ENCODE results near the gene FLT1.

Gene FLT1

DNA sequence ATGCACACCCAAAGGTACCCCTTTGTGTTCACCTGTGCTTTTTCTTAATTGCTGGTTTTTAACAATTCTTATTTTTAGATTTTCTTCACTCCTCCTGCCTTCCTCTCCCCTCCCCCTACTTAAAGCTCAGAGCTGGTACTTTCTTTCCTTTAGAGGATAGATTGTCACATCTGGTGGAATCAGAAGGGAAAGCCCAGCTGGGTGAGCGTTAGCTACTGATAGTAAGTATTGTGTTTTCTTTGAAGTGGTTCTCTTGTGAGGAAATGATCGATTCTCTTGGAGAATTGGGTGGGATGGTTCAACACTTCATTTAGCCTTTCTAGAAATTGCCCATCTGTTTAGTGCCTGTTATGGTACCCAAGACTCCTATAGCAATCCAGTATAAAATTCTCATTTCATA is 84.8 kb downstream of the FLT1 start:
- H3K4me3 ChIP-seq (ENCODE audit: low read depth, low read length): no peak overlapping the region

DNA sequence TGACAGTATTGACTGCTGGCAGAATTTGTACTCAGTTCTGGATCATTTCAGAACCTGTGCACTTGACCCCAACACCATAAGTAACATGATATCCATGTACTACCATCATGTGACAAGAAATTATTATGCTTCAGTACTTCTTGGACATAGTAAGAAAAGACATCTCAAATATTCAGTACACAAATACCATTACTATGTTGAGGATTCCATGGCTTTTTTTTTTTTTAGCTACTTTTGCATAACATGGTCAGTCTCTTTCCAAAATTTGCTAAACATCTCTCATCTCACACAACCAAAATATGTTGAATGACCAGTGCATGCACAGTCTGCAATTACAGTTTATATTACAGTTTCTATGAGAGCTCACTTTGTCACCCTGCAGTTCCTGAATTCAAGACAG is 85.3 kb downstream of the FLT1 start:
- H3K4me3 ChIP-seq (ENCODE audit: low read depth, low read length): no peak overlapping the region
- no peak for DNase-seq (ENCODE audit: low read depth)

More for the DNA sequence above, 84.8 kb downstream of the FLT1 start:
- no peak for DNase-seq (ENCODE audit: low read depth)

DNA sequence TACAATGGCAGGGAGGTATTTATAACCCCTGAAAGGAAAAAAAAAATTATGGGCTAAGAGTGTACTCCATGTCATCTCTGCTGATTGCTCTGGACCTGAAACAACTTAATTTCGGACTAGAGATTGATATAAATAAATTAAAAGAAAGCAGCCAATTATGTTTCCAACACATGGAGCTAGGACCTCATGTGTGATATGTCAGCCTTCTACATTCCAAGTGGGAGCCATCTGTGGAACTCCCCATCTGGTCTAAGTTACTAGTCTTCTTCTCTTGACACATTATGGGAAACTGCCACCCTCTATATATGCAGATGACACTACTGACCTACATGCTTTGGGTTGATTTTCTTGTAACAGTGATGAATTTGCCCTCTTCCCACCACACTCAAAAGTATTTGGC is 86.1 kb downstream of the FLT1 start:
- H3K4me3 ChIP-seq (ENCODE audit: low read depth, low read length): no peak overlapping the region
- DNase-seq (ENCODE audit: low read depth): no peak

DNA sequence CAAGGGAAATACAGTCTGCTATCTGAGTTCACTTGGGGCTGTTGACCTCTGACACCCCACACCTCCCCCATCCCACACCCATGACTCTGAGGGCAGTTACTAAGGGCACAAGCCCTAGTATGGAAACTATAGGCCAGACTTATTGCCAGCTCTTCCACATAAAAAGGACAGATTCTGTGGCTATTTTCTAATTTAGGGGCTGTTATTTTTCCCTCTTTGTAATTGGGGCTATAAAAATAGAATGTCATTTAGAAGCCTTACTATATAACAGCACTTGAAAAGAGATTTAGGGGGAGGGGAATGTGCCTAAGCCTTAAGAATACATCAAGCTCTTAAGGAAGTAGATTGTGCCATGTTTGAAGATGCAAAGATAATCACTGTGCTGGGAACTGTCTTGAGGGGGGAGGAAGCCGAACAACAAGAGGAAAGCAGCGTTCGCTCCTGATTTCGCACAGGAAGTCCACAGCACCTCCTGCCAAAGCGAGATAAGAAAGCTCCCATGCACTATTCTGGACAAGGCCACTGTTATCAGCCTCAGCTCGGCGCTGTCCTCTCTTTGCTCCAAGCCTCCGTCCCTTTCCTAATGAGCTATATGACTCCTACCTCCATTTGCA is 86.6 kb downstream of the FLT1 start:
- DNase-seq (ENCODE audit: low read depth): no peak
- H3K4me3 ChIP-seq (ENCODE audit: low read depth, low read length): no peak overlapping the region

DNA sequence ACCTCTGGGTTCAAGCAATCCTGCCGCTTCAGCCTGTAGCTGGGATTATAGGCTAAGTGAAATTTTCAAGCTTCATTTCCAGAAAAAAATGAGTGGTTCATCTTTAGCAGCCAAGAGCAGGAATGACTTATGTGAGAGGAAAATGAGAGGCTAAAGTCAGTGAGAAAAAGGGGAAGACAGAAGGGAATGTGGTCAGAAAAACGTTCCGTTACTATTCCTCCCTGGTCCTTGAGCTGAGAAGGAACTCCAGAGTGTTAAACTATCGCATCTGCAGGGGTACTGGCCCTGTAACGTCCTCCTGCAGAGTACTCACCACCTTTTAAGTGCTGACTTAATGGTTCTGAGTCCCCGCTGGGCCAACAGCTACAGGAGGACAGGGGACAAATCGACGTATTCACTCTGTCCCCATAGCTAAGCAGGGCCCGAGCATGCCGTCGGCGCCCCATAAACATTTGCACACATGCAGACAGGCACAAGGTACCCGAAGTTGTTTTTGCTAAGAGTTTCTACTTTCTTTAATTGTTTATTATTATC is 88.1 kb downstream of the FLT1 start:
- H3K4me3 ChIP-seq (ENCODE audit: low read depth, low read length): no peak overlapping the region
- DNase-seq (ENCODE audit: low read depth): no peak

DNA sequence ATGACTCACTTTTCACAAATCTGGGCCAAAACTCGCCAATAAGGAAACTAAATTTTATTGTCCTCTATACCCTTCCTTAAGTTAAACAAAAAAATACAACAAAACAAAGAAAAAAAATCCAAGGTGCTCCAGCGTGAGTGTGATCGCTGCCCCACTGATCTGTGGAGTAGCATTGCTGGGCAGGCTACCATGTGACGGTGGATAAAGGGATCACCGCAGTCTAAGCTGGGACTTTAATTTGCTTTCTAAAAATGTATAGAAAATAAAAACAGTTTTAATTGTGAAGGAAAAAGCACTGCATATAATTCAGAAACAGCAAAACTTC is 92.9 kb downstream of the FLT1 start:
- no peak overlapping the region for H3K4me3 ChIP-seq (ENCODE audit: low read depth, low read length)
- DNase-seq (ENCODE audit: low read depth): no peak

DNA sequence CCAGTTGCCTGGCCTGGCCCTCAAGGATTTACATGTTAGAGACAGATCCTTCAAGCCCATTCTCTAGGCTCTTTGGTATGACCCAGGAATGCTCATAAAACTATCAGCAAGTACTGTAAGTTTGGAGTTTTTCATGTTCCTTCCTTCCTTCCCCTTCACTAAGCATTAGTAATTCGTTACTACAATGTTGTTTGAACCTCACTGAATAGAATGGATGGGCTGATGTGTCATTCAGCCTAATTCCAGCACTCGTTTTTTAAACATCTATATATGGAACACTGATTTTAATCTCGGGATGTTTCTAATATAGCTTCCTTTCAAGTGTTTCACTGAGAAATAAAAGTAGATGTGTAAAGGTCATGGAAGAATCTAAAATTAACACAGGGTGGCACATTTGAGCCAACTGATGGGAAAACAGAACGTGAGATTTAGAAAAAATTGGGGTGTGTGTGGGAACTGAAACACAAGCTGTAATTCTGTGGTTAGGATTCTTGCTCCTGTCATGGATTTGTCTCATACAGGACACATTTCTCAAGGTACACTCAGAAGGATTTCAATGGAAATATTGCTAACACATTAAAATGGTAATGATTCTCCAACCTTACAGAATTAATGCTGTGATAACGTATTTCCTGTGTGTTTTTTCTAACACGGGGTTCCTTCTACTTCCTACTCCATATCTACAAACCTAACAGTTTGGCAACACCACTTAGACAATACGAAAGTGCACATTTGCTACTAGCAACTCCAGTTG is 93.4 kb downstream of the FLT1 start:
- H3K4me3 ChIP-seq (ENCODE audit: low read depth, low read length): no peak overlapping the region
- DNase-seq (ENCODE audit: low read depth): peak; percentile 61

DNA sequence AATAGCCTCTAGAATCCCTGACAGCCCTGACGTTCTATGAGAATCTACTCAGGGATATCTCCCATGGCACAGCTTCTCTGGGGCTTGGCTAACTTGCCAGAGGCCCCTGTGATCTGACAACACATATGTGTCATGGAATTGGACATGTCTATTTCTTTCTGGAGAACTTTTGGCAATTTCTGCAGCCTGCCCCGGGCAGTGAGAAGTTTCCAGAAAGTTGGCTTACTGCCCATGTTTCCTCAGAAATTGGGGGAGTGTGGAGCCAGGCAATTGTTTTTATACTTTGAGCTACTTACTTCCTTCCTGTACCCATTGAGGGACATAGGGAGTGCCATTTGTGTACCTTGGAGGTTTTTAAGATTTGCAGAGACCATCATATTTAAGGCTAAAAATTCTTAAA is 98.9 kb downstream of the FLT1 start:
- no peak overlapping the region for H3K4me3 ChIP-seq (ENCODE audit: low read depth, low read length)
- DNase-seq (ENCODE audit: low read depth): no peak

DNA sequence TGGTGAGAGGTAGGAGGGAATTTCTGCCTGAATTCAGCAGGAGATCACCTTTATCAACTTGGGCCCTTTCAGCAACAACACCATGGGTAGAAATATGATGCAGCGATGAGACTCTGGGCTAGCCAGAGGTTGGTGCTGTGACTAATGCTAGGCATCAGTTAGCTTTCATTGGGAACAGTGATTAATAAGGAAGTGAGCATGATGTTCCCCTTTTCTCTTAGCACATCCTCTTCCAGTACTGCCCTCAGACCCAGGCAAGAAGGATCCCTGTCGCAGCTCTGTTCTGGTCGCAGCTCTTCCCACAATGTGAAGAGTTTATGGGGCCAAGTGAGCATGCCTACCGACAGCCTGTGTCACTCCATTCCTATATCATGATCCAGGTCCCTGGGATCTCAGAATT is 100.5 kb downstream of the FLT1 start:
- peak; percentile 72 for DNase-seq (ENCODE audit: low read depth)
- no peak overlapping the region for H3K4me3 ChIP-seq (ENCODE audit: low read depth, low read length)

DNA sequence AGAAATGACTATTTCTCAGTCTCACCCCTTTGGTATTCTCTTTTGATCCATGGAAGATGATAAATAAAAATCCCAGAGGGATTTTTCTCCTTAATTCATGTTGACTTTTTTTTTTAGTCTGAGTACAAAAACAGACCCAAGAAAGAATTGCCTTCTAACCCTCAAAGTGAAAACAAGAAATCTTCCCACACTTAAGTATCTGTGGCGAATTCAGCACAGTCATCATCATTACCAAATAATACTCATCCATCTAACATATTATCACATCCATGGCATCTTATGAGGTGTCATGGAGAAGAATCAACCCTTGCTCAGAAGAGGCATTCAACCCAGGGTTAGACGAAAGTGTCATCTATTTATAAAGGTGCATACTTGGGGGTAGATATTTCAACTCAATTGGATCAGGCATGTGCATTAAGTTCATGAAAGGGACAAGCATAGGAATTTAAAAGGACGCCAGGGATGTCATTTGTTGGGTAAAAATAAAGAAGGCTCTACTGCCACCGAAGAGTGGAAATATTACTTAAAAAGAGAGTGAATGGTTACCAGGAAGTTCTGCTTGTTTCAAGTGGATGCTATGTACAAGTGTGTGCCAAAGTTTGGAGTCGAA is 101.9 kb downstream of the FLT1 start:
- no peak overlapping the region for H3K4me3 ChIP-seq (ENCODE audit: low read depth, low read length)
- DNase-seq (ENCODE audit: low read depth): no peak

DNA sequence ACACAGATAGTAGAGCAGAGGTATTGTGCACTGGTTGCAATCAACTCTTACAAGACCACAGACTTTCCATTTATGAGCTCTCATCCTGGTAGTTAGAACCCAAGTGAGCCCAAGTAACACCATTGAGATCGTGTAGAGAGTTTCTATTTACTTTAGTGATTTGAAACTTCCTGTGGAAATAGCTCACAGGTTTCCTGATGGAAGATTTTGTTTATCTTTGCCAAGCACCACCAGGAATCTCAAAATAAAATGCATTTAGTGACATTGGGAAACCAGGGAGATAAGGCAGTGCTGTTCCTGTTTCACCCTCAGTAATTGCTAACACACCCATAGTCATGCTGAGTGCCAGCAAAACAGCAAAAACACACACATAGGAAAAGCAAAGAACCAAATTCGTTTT is 102.5 kb downstream of the FLT1 start:
- H3K4me3 ChIP-seq (ENCODE audit: low read depth, low read length): no peak overlapping the region
- no peak for DNase-seq (ENCODE audit: low read depth)

DNA sequence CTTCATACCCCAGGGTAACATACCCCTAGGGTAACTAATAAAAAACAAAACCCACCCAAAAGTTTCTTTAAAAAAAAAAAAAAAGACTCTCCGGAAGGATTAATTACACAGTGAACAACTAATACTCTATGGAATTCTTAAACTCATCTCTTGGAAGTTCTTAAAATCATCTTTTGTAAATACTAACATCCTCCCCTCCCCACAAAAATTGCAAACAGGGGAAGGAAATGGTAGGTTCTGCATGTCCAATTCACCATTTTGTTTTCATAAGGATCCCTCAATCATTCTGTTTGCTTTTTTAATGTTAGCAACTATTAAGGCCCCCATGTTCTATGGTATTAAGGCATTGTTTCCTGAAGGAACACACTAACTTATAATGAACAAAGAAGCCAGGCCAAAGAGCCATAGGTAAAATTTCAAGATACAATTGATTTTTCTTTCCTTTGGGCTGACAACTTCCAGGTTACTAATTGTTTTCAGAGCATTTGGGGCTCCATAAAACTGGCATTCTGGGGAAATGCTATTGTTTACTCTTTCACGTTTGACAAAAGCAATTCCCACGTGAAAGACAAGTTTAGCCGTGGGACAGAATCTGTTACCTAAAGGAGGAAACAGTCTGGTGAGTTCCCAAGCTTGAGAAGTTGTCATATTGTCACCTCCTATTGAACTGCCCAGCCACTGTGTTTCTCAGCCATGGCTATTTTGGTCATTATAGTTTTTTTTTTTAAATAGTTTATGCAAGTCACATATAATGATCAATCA is 107.0 kb downstream of the FLT1 start:
- no peak for DNase-seq (ENCODE audit: low read depth)
- H3K4me3 ChIP-seq (ENCODE audit: low read depth, low read length): no peak overlapping the region

DNA sequence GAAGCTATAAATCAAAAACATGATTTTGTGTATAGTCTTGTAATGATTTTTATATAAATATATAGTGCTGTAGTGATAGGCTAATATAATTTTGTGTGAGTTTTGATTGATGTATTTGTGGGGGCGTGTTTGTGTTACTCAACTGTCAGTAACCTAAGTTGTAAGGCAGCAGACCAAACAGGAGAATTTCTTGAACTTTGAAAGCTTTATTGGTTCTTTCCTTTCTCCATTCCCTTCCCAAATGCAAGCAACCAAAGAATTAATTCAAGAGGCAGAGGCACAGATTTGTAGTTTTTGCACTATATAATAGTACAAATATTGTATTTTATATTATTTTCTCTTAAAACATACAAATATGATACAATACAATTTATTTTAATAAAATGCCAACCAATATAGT is 109.6 kb downstream of the FLT1 start:
- DNase-seq (ENCODE audit: low read depth): no peak
- no peak overlapping the region for H3K4me3 ChIP-seq (ENCODE audit: low read depth, low read length)

DNA sequence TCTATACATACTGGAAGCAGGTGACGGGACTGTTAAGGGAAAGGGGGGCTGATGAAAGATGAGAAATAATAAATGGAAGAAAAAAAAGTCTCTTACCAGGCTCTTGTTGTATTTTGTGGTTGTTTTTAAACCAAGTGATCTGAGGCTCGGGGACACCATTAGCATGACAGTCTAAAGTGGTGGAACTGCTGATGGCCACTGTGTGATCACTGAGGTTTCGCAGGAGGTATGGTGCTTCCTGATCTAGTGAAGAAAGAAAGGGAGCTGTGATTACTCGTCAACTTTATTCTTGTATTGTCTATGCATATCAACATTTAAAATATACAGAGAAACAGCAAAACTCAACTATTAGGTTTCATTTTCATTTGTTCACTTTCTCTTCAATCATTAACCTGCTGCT is 110.1 kb downstream of the FLT1 start:
- DNase-seq (ENCODE audit: low read depth): no peak
- H3K4me3 ChIP-seq (ENCODE audit: low read depth, low read length): no peak overlapping the region

DNA sequence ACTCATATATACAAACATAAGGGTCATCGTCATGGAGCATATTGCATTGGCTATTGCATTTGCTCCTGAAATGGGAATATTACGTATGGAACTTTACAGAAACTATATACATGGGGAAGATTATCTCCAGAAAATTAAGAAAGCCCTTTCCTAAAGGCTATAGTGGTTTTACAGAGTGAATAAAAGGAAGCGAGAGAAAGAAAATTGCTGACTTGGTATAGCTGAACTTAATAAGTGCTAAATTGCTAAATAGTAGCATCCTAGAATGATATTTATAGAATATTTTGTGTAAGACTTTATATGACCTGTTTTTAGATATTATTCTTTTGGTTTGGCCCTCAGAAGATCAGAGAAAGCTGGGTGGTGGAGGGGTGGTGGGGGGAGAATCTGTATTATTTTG is 114.6 kb downstream of the FLT1 start:
- H3K4me3 ChIP-seq (ENCODE audit: low read depth, low read length): no peak overlapping the region
- DNase-seq (ENCODE audit: low read depth): no peak

DNA sequence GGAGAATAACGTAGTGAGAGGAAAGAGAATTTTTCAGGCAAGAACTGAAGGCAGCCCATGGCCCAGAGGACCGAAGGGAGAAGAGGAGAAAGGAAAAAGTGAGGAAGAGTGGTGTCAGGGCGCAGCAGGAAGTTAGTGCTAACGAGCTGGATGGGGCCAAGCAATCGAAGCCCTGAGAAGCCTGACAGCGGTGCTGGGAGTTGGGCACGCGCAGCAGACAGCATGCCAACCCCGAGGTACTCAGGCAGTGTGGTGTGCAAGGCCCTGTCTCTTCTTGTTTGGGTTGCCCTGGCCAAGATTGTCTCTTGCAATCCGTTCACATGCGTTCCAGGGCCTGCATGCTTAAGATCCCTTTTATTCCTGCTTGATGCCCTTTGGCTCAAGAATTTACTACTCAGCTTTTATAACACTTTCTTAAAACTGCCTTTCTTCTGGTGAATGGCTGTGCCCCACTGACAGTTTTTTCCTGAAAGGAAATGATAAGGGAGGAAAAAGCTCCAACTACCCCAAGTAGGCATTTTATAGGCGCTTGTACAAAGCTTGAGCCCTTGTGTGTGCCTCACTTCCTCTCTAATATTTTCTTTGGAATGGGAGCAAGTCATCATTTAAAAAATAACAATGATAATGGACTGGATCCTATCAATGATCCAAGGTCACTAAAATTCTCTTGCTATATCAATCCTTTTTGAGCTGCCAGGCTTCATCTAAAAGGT is 115.4 kb downstream of the FLT1 start:
- H3K4me3 ChIP-seq (ENCODE audit: low read depth, low read length): no peak overlapping the region
- no peak for DNase-seq (ENCODE audit: low read depth)

DNA sequence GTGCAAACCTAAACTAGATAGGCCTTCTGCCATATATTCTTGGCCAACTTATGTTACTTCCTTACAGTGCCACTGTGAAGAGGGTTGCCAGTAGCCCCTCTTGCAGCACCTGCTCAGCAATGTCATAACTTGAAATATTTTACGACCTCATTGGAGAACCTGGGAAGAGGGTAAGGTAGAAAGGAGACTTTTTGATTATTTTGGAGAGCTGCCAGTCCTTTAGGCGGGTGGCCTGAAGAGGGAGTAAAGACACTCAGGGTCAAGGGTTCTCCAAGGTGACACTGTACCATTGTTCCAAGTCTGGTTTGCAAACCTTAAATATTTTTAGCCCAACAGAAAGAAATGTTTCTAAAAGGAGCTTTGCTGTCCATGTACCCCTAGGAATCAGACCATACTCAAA is 118.3 kb downstream of the FLT1 start:
- DNase-seq (ENCODE audit: low read depth): no peak
- no peak overlapping the region for H3K4me3 ChIP-seq (ENCODE audit: low read depth, low read length)

DNA sequence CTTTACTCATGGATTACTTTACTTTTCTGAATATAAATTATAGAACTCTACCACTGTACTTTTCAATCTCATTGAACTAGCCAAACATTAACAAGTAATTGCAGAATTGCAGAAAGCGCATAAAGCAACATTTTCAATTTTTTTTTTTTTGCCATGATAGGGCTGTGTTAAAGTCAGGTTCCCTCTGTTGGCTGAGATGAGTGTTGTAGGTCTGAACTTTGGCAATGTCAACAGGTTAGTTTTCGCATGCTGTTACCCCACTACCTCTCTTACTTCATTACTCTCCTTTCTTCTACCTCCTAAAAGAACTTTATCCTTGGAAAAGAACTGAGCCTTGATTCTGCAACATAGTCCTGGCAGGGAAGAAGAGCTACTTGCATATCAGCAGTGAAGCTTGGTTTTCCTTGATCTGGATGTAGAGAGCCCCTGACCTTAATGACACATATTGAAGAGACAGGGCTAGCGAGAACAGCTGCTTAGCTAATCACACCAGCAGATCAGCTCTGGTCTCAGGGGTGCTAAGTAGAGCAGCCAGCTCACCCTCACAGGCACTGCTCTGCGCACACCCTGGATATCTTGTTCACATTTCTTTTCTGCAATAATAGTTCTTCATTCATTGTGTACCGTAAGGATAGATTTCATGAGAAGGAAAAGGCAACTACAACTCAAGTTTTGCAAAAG is 119.5 kb downstream of the FLT1 start:
- H3K4me3 ChIP-seq (ENCODE audit: low read depth, low read length): no peak overlapping the region
- no peak for DNase-seq (ENCODE audit: low read depth)

DNA sequence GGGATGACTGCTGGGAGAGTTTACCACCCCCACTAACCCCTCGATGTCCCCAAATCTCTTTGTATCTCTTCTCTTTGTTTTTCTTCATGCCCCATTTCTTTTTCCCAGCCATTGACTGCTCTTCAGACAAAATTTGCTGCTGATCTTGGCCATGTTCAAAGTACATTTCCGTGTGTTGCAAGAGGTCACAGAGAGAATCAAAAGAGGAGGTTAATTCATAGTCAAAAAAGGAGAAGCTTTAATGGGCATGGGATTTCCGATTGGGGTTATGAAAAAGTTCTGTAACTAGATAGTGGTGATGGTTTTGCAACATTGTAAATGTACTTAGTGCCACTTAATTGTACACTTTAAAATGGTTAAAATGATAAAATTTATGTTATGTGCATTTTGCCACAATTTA is 121.1 kb downstream of the FLT1 start:
- H3K4me3 ChIP-seq (ENCODE audit: low read depth, low read length): no peak overlapping the region
- DNase-seq (ENCODE audit: low read depth): no peak

All from skeletal muscle cell (primary cell).